Heart right ventricle (tissue), 16 donors: ENCODE data around the gene SNAP47. TPM values are rescaled to one million over a fixed set of nuclear protein-coding genes. Genes with fewer than 3 reads are reported as not detected.

Experiments used
- ATAC-seq, 8 donors: fragments of 200-7000 bp; cut with Tn5 transposase; one replicate each; pipeline ENCODE4 v1.9.1; 2020; ENCODE audit warnings: mild to moderate bottlenecking in 8 of 8, moderate library complexity in 8 of 8, moderate number of reproducible peaks in 1 of 8
- DNase-seq, 2 donors: peaks; one replicate each; pipeline ENCODE4 v3.0.0-alpha.2; 2020
- H3K27ac ChIP-seq, 10 donors: fragments of 200-600 bp; sonication (generic) in 2 of 10; one replicate each; pipeline versions ENCODE4 v1.5.0 to v1.8.0; 2020 to 2022; ENCODE audit warnings: mild to moderate bottlenecking in 3 of 10
- H3K27me3 ChIP-seq, 7 donors: fragments of 200-600 bp; one replicate each; pipeline ENCODE4 v1.8.0; 2021 to 2022; ENCODE audit warnings: mild to moderate bottlenecking in 2 of 7
- H3K36me3 ChIP-seq, 9 donors: fragments of 200-600 bp; sonication (generic) in 1 of 9; one replicate each; pipeline versions ENCODE4 v1.5.0 to v1.8.0; 2020 to 2022; ENCODE audit warnings: mild to moderate bottlenecking in 2 of 9
- H3K4me1 ChIP-seq, 9 donors: fragments of 200-600 bp; sonication (generic) in 1 of 9; one replicate each; pipeline versions ENCODE4 v1.5.0 to v1.8.0; 2020 to 2022; ENCODE audit warnings: mild to moderate bottlenecking in 4 of 9
- H3K4me3 ChIP-seq, 10 donors: fragments of 200-600 bp; sonication (generic) in 2 of 10; one replicate each; pipeline versions ENCODE4 v1.5.0 to v1.8.0; 2020 to 2022; ENCODE audit warnings: mild to moderate bottlenecking in 7 of 10, moderate library complexity in 2 of 10
- H3K9me3 ChIP-seq, 11 donors: fragments of 200-600 bp in 10 of 11; sonication (generic) in 2 of 11; one replicate each; pipeline versions ENCODE4 v1.5.0 to v1.8.0; 2013 to 2022; ENCODE audit warnings: mild to moderate bottlenecking in 2 of 11, control low read depth in 1 of 11, moderate library complexity in 1 of 11
- CTCF ChIP-seq, 9 donors: fragments of 200-600 bp; sonication (generic) in 2 of 9; IDR thresholded peaks; one replicate each; pipeline versions ENCODE4 v1.5.0 to v1.8.0; 2021 to 2022; ENCODE audit warnings: antibody characterized with exemption in 9 of 9, mild to moderate bottlenecking in 5 of 9, moderate library complexity in 1 of 9
- WGBS, 2 donors: extraction: QIAGEN DNeasy Blood & Tissue Kit; methylation state at CpG; one replicate each; pipeline ENCODE4 v1.1.7; 2013; ENCODE audit warnings: inconsistent platforms in 1 of 2; 5-methylcytosine and 5-hydroxymethylcytosine counted together
- intact Hi-C, 10 donors: fragments of 100-400 bp; cut with DNase I; formaldehyde crosslinking; loops; one replicate each; pipeline versions ENCODE4 v1.11.1 to v1.14.2; 2022
- polyA plus RNA-seq, 2 donors: library from polyadenylated mRNA; stranded (reverse); fragments of 200-250 nt; gene quantifications; one replicate each; pipeline ENCODE4 v1.2.3, GENCODE V29; 2013
- total RNA-seq, 10 donors: library from RNA; stranded (reverse); fragmentation: NEBNext Ultra II Directional in 3 of 10; extraction: Animal tissue kit (Norgen Biotek cat#: 25700) in 3 of 10; gene quantifications; one replicate each; pipeline versions ENCODE4 v1.2.1 to v1.2.4, GENCODE V29; 2021 to 2023
- donor health status: Arrhythmogenic right ventricular cardiomyopathy.
- donor health status: ischemic (EF 13 %, LVEDD 7.1; RV severe dilation, severe dysfunction).
- donor health status: healthy with polysubstance abuse.
- donor health status: DM: no; HTN: yes; CAD: no.
- donor health status: DM: no; HTN: no; CAD: no.
- donor health status: ischemic (EF 25% LVEDD 6.9; RV normal size, moderate dysfunction).
- donor health status: ischemic (EF 25% LVEDD 5.7; RV mildly dilated, moderate dysfunction).
- donor health status: healthy.
- donor health status: DM: yes; HTN: yes; CAD: no.
- donor health status: Ischemic cardiomyopathy.
- donor health status: ischemic (EF 35%, LVEDD 5.7; RV mildly dilated, moderate dysfunction).
- donor health status: nonischemic (EF 11% LVEDD 7.7; RV severe dilation, severe dysfunction).
- donor health status: DM: yes; HTN: yes; CAD: no.
- donor health status: PGD.
- donor health status: ischemic (EF 29% LVEDD 5.4; RV normal size, mild dysfunction).
- donor health status: nonischemic (EF 23%, LVEDD 6.1; RV moderate dilation, normal function).

Gene SNAP47
- total and polyA plus RNA-seq, 12 donors, result 18.4 to 102 (median 49.7) TPM

GRCh38 chr1:227786673-227787512 is 51.7 kb downstream of the SNAP47 start:
- Histone ChIP-seq H3K4me1 (peaks cover 10 to 27% (median 23%) of the 10 kb centered on the region in 9 donors), H3K9me3 (no peaks in the 10 kb centered on the region), H3K27me3 (peaks cover 0 to 33% (median 0%) of the 10 kb centered on the region in 7 donors), H3K36me3 (peaks cover 0 to 8% (median 0%) of the 10 kb centered on the region in 9 donors), H3K4me3 (peak overlapping the region; percentile 33 to 72 (median 62)), H3K27ac (peak overlapping the region in 8 of 10 donors; percentile 57 to 82 (median 70))
- intact Hi-C loops, result loop anchor here in 1 of 10 donors (10.0 kb wide), 1 partner anchor 98 kb away; no protein-coding TSS in a partner anchor
- 28 to 34% methylated on average over 45 of the region's 45 CpGs for WGBS, 2 donors
- peak in 5 of 8 donors; percentile 16 to 35 (median 24) for ATAC-seq
- TF ChIP-seq CTCF (IDR thresholded peaks at IDR 0.05), result no peak
- DNase-seq, result no peak

GRCh38 chr1:227787513-227788270 is 52.5 kb downstream of the SNAP47 start:
- DNase-seq, result peak; percentile 91 to 92
- Histone ChIP-seq H3K36me3 (no peaks in the 10 kb centered on the region), H3K4me1 (peaks cover 10 to 27% (median 23%) of the 10 kb centered on the region in 9 donors), H3K4me3 (peak overlapping the region; percentile 33 to 72 (median 62)), H3K27ac (peak overlapping the region in 9 of 10 donors; percentile 53 to 82 (median 70)), H3K9me3 (no peaks in the 10 kb centered on the region), H3K27me3 (peaks cover 0 to 33% (median 0%) of the 10 kb centered on the region in 7 donors)
- intact Hi-C loops, result loop anchor here in 1 of 10 donors (10.0 kb wide), 1 partner anchor 97 kb away; no protein-coding TSS in a partner anchor
- WGBS, 2 donors, result 0 to 1% methylated on average over 60 of the region's 60 CpGs
- no peak for TF ChIP-seq CTCF (IDR thresholded peaks at IDR 0.05)
- peak; percentile 94 to 97 (median 95) for ATAC-seq

- no peaks in the 10 kb centered on the region for H3K36me3 ChIP-seq
- DNase-seq, result no peak
- peak; percentile 51 to 68 (median 60) for ATAC-seq
- H3K27me3 ChIP-seq, result peaks cover 0 to 33% (median 0%) of the 10 kb centered on the region in 7 donors
- H3K9me3 ChIP-seq, result no peaks in the 10 kb centered on the region
- H3K27ac ChIP-seq, result peak overlapping the region in 7 of 10 donors; percentile 4 to 64 (median 54)
- TF ChIP-seq CTCF (IDR thresholded peaks at IDR 0.05), result no peak
- intact Hi-C loops, result loop anchor here in 1 of 10 donors (10.0 kb wide), 1 partner anchor 96 kb away; no protein-coding TSS in a partner anchor
- H3K4me3 ChIP-seq, result peak overlapping the region; percentile 33 to 72 (median 58)
- H3K4me1 ChIP-seq, result peaks cover 10 to 28% (median 23%) of the 10 kb centered on the region in 9 donors
- 2 to 3% methylated on average over 63 to 68 of the region's 68 CpGs for WGBS, 2 donors
Observed at GRCh38 chr1:227788271-227789083, 53.2 kb downstream of the SNAP47 start.
